Fibroblast of pulmonary artery (primary cell): Measurements from ENCODE around the gene BHLHE40.

Experiments used
- DNase-seq: peaks from one replicate; pipeline ENCODE4 v3.0.0-alpha.2; 2010; ENCODE audit warnings: low read depth
- H3K4me3 ChIP-seq: replicated peaks from 2 replicates; pipeline ENCODE4 v1.5.1; 2011; ENCODE audit warnings: low read depth, mild to moderate bottlenecking, control low read depth, low read length, moderate library complexity
- CTCF ChIP-seq: IDR thresholded peaks from 2 replicates; pipeline ENCODE4 v1.5.1; 2011; ENCODE audit warnings: mild to moderate bottlenecking, control low read depth, low read length, inconsistent platforms; ENCODE audit errors: missing control alignments

BHLHE40 gene

GRCh38 chr3:4979428-4980228 lies at the start of gene BHLHE40:
Gene BHLHE40 (plus strand): TSS chr3:4979437. CDS start chr3:4979719, 282 bp downstream.
- no peak for DNase-seq

GRCh38 chr3:4930501-4930900 lies 48.7 kb upstream of the BHLHE40 start:
- no peak overlapping the region for H3K4me3 ChIP-seq
- no peak for DNase-seq
- TF ChIP-seq CTCF, result no peak

More at GRCh38 chr3:4979428-4980228, at the start of gene BHLHE40:
- TF ChIP-seq CTCF, result no peak
- H3K4me3 ChIP-seq, result peak within 1 kb of the TSS; percentile 100

GRCh38 chr3:4934050-4934449 lies 45.2 kb upstream of the BHLHE40 start:
- no peak for TF ChIP-seq CTCF
- no peak for DNase-seq
- H3K4me3 ChIP-seq, result no peak overlapping the region

- no peak for TF ChIP-seq CTCF
- no peak overlapping the region for H3K4me3 ChIP-seq
- no peak for DNase-seq
These were observed 43.9 kb upstream of the BHLHE40 start for GRCh38 chr3:4935347-4935746.

GRCh38 chr3:4936982-4937614 lies 42.1 kb upstream of the BHLHE40 start:
- no peak for DNase-seq
- TF ChIP-seq CTCF, result no peak
- no peak overlapping the region for H3K4me3 ChIP-seq

GRCh38 chr3:4938281-4938982 lies 40.8 kb upstream of the BHLHE40 start:
- DNase-seq, result no peak
- no peak for TF ChIP-seq CTCF
- no peak overlapping the region for H3K4me3 ChIP-seq
